Transverse colon (tissue), 4 donors: ENCODE results near the gene HSD17B7. TPM values are rescaled to one million over a fixed set of nuclear protein-coding genes. Genes with fewer than 3 reads are reported as not detected.
A peak's percentile ranks its signal among the peaks of the same experiment; 100 is the strongest.

Experiments used
- DNase-seq: peaks from one replicate; pipeline ENCODE4 v3.0.0-alpha.2; 2019
- H3K27ac ChIP-seq, 4 donors: fragments of 200-600 bp; sonication (generic); 2 replicates each; pipeline ENCODE4 v1.5.1; 2016 to 2018; ENCODE audit warnings: inconsistent platforms in 4 of 4
- H3K27me3 ChIP-seq: fragments of 200-600 bp; sonication (generic); 2 replicates; pipeline ENCODE4 v1.5.1; 2017; ENCODE audit warnings: inconsistent platforms
- H3K36me3 ChIP-seq, 4 donors: fragments of 200-600 bp; sonication (generic); 2 replicates each; pipeline ENCODE4 v1.5.1; 2017 to 2019; ENCODE audit warnings: inconsistent platforms in 4 of 4
- H3K4me1 ChIP-seq, 4 donors: fragments of 200-600 bp; sonication (generic); 2 replicates each; pipeline ENCODE4 v1.5.1; 2017 to 2020; ENCODE audit warnings: inconsistent platforms in 4 of 4
- H3K4me3 ChIP-seq, 4 donors: fragments of 200-600 bp; sonication (generic); 1 replicate in 1 of 4; 2 replicates in 3 of 4; pipeline versions ENCODE4 v1.5.1 to v1.6.1; 2017 to 2019; ENCODE audit warnings: inconsistent platforms in 4 of 4
- H3K9me3 ChIP-seq, 2 donors: fragments of 200-600 bp; sonication (generic); 2 replicates each; pipeline ENCODE4 v1.5.1; 2017 to 2019; ENCODE audit warnings: inconsistent platforms in 2 of 2
- EP300 ChIP-seq: sonication (generic); formaldehyde crosslinking; IDR thresholded peaks from one replicate; pipeline ENCODE4 v1.6.1; 2017; ENCODE audit warnings: antibody characterized with exemption, low read depth
- POLR2A ChIP-seq: fragments of 450-650 bp; IDR thresholded peaks from one replicate; pipeline ENCODE4 v1.6.1; 2016; ENCODE audit warnings: antibody characterized with exemption, mild to moderate bottlenecking, moderate library complexity
- POLR2AphosphoS5 ChIP-seq, 3 donors: sonication (generic); formaldehyde crosslinking; IDR thresholded peaks; one replicate each; pipeline ENCODE4 v1.6.1; 2016; ENCODE audit warnings: antibody characterized with exemption in 3 of 3
- WGBS, 2 donors: methylation state at CpG; one replicate each; pipeline ENCODE4 v1.1.5; 2018; ENCODE audit warnings: low coverage in 1 of 2; 5-methylcytosine and 5-hydroxymethylcytosine counted together
- in situ Hi-C, 4 donors: fragments of 200-750 bp; cut with MboI; loops; one replicate each; pipeline versions ENCODE4 v1.15.0 to v1.15.1; 2017; ENCODE audit warnings: low sequenced_read_pairs in 3 of 4, low pct_ligation_motif_present in 1 of 4, low pct_unique_long_range_greater_than_20kb in 1 of 4
- intact Hi-C: fragments of 100-400 bp; cut with DNase I; formaldehyde crosslinking; loops from one replicate; pipeline ENCODE4 v1.15.1; 2023; ENCODE audit warnings: low total_unique reads
- total RNA-seq, 4 donors: library from RNA; depleted of rRNA; stranded (reverse); fragments of >200 nt; gene quantifications; one replicate each; pipeline ENCODE4 v1.1.0, GENCODE V29; 2016
- TF ChIP-seq, protein P1 (sequence below), 5 experiments: fragments of 200-600 bp in 3 of 5; fragments of 450-650 bp in 2 of 5; sonication (generic) in 3 of 5; IDR thresholded peaks; 1 replicate in 2 of 5; 2 replicates in 3 of 5; pipeline ENCODE4 v1.5.1; 2016 to 2017; ENCODE audit warnings: antibody characterized with exemption in 5 of 5, inconsistent platforms in 3 of 5, mild to moderate bottlenecking in 2 of 5, moderate library complexity in 1 of 5

HSD17B7 gene
- total RNA-seq, 4 donors from 2014 or later: 13.1 to 129 (median 17.5) TPM

DNA sequence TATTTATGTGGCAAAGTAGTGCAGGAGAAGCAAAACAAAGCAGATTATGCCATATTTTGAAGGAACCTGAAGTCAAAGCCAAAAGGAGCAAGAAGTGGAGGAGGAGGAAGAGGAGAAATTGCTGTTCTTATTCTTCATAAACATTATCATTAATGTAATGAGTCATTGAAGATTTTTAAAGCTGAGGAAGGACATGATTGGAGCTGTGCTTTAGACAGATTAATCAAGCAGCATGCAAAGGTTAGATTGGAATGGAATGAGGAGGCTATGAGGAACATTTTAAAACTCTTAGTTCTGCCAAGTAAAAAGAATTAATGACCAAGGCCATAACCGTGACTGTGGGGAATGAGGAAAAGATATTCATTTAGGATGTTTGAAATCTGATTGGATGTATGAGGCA, 33.0 kb upstream of the HSD17B7 start:
- no peaks in the 10 kb centered on the region for H3K27me3 ChIP-seq
- no peaks in the 10 kb centered on the region for H3K9me3 ChIP-seq
- no peak for DNase-seq
- peaks cover 0 to 1% (median 0%) of the 10 kb centered on the region in 4 donors for H3K36me3 ChIP-seq
- H3K4me1 ChIP-seq: no peaks in the 10 kb centered on the region
- intact Hi-C loops: no loop called here
- WGBS, 2 donors: 47 to 55% methylated on average over 1 of the region's 1 CpG
- in situ Hi-C loops: no loop called here
- peak overlapping the region in 2 of 4 donors; percentile 13 to 20 for H3K27ac ChIP-seq
- TF ChIP-seq POLR2A (no peak), POLR2AphosphoS5 (IDR thresholded peaks at IDR 0.05) (no peak), EP300 (no peak)
- TF ChIP-seq, protein P1, sequence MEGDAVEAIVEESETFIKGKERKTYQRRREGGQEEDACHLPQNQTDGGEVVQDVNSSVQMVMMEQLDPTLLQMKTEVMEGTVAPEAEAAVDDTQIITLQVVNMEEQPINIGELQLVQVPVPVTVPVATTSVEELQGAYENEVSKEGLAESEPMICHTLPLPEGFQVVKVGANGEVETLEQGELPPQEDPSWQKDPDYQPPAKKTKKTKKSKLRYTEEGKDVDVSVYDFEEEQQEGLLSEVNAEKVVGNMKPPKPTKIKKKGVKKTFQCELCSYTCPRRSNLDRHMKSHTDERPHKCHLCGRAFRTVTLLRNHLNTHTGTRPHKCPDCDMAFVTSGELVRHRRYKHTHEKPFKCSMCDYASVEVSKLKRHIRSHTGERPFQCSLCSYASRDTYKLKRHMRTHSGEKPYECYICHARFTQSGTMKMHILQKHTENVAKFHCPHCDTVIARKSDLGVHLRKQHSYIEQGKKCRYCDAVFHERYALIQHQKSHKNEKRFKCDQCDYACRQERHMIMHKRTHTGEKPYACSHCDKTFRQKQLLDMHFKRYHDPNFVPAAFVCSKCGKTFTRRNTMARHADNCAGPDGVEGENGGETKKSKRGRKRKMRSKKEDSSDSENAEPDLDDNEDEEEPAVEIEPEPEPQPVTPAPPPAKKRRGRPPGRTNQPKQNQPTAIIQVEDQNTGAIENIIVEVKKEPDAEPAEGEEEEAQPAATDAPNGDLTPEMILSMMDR (IDR thresholded peaks at IDR 0.05): no peak
- H3K4me3 ChIP-seq: no peak overlapping the region

DNA sequence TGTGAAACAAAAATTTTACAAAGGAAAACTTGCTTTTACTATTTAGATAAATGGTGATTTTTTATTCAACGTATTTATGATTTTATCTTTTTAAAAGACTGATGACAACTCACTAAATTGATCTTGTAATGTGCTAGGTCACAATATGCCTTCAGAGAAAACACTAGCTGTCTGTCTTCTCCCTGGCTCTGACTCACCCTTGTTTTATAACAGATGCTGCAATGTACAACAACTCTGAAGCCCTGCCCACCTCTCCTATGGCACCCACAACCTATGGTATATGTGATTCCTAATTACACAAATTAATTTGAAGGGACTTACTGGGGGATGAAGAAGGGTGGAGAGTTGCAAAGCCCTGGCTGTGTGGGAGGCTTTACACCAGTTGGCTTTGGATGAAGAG, 24.7 kb upstream of the HSD17B7 start:
- peaks cover 0 to 1% (median 0%) of the 10 kb centered on the region in 4 donors for H3K36me3 ChIP-seq
- DNase-seq: no peak
- no peaks in the 10 kb centered on the region for H3K4me1 ChIP-seq
- no peak overlapping the region for H3K27ac ChIP-seq
- intact Hi-C loops (no loop called here), in situ Hi-C loops (no loop called here)
- no peaks in the 10 kb centered on the region for H3K9me3 ChIP-seq
- no peak overlapping the region for H3K4me3 ChIP-seq
- no peaks in the 10 kb centered on the region for H3K27me3 ChIP-seq
- no peak for TF ChIP-seq POLR2A
- no peak for TF ChIP-seq EP300
- TF ChIP-seq, protein P1 (IDR thresholded peaks at IDR 0.05): no peak
- TF ChIP-seq POLR2AphosphoS5 (IDR thresholded peaks at IDR 0.05): no peak
- 73 to 74% methylated on average over 1 of the region's 1 CpG for WGBS, 2 donors

DNA sequence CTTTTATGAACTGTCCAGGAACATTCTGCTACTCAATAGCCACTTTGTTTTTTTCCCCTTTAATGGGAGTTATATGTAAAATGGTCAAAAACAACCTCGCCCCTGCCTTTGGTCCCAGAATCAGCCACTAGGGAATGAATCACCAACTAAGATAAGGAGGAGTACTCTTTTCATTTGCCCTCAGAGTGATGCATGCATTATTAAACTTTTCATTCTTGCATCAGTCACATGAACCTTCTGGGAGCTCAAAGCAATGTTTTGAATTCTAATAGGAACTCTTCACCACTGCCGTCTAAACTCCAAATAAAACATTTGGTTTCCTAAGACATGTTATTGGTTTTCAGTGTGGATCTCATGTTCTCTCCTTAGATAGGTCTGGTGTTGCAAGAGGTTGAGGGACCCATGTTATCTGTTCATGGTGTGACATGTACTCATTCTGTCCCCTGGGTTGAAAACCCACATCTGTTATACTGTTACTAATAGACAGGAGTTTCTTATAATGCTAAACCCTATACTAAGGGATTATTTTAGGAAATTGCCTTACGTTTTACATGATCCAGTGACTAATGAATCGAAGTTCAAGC, 17.8 kb upstream of the HSD17B7 start:
- H3K27ac ChIP-seq: no peak overlapping the region
- WGBS, 2 donors: 85 to 88% methylated on average over 4 of the region's 4 CpGs
- in situ Hi-C loops: no loop called here

DNA sequence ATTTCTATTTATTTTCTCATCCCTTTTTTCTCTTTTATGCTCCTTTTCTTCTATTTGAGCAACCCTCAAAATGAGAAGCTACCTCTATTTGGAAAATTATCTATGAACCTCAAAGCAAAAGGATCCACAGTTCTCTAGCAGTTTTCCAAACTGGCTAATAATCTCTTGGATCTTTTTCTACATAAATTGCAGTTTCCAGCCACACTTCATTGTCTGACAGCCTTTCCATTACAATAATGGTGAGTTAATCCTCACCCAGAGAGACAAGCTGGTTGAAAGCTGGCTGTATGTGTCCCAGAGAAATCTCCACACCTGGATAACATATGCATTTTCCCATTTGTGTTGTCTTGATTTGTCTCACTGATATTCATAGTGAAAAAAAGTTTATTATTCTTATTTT, 16.5 kb upstream of the HSD17B7 start:
- in situ Hi-C loops (no loop called here), intact Hi-C loops (no loop called here)
- H3K36me3 ChIP-seq: no peaks in the 10 kb centered on the region
- no peak overlapping the region for H3K4me3 ChIP-seq
- TF ChIP-seq, protein P1 (IDR thresholded peaks at IDR 0.05): no peak
- TF ChIP-seq EP300: no peak
- TF ChIP-seq POLR2A: no peak
- no peak for TF ChIP-seq POLR2AphosphoS5 (IDR thresholded peaks at IDR 0.05)
- no peaks in the 10 kb centered on the region for H3K27me3 ChIP-seq
- no peak for DNase-seq
- H3K4me1 ChIP-seq: no peaks in the 10 kb centered on the region
- no peak overlapping the region for H3K27ac ChIP-seq
- no peaks in the 10 kb centered on the region for H3K9me3 ChIP-seq

More for the DNA sequence above, 17.8 kb upstream of the HSD17B7 start:
- intact Hi-C loops: no loop called here
- Histone ChIP-seq H3K27me3 (no peaks in the 10 kb centered on the region), H3K4me1 (no peaks in the 10 kb centered on the region), H3K9me3 (no peaks in the 10 kb centered on the region), H3K4me3 (no peak overlapping the region), H3K36me3 (no peaks in the 10 kb centered on the region)
- TF ChIP-seq POLR2AphosphoS5 (IDR thresholded peaks at IDR 0.05) (no peak), POLR2A (no peak), EP300 (no peak)
- TF ChIP-seq, protein P1 (IDR thresholded peaks at IDR 0.05): no peak
- no peak for DNase-seq
